Measurements from ENCODE around the gene KRT78.
A peak's percentile ranks its signal among the peaks of the same experiment; 100 is the strongest.
"Not testable (repeated sequence)": the region's sequence is repeated elsewhere in the genome, so short reads cannot be mapped to it uniquely, and the experiment has no call there.

Gene KRT78

GRCh38 chr12:52871291-52872039 lies 22.7 kb upstream of the KRT78 start:
- DNase-seq: no peak

- DNase-seq: peak; percentile 78
Measured at GRCh38 chr12:52870361-52871290, 21.8 kb upstream of the KRT78 start.

- no peak for DNase-seq
Measured at GRCh38 chr12:52867642-52868041, 18.8 kb upstream of the KRT78 start.

GRCh38 chr12:52867152-52867551 lies 18.4 kb upstream of the KRT78 start:
- no peak for DNase-seq

GRCh38 chr12:52865090-52865944 lies 16.5 kb upstream of the KRT78 start:
- DNase-seq: peak; percentile 70

- no peak for DNase-seq
Measured at GRCh38 chr12:52862023-52862422, 13.2 kb upstream of the KRT78 start.

- no peak for DNase-seq
Measured at GRCh38 chr12:52861511-52861910, 12.7 kb upstream of the KRT78 start.

- no peak for DNase-seq
Measured at GRCh38 chr12:52860102-52860823, 11.5 kb upstream of the KRT78 start.

GRCh38 chr12:52857500-52857899 lies 8.7 kb upstream of the KRT78 start:
- no peak for DNase-seq

- DNase-seq: no peak
Measured at GRCh38 chr12:52856787-52857186, 8.0 kb upstream of the KRT78 start.

- DNase-seq: not testable (repeated sequence)
Measured at GRCh38 chr12:52856077-52856476, 7.3 kb upstream of the KRT78 start.

GRCh38 chr12:52851787-52852186 lies 3.0 kb upstream of the KRT78 start:
- DNase-seq: no peak

GRCh38 chr12:52850681-52851080 lies 1.9 kb upstream of the KRT78 start:
- DNase-seq: no peak

GRCh38 chr12:52849511-52849910 lies 717 bp upstream of the KRT78 start:
- DNase-seq: no peak

GRCh38 chr12:52847335-52848102 lies 1.3 kb downstream of the KRT78 start:
- DNase-seq: no peak

- no peak for DNase-seq
Measured at GRCh38 chr12:52846356-52846970, 2.3 kb downstream of the KRT78 start.

GRCh38 chr12:52845946-52846345 lies 2.8 kb downstream of the KRT78 start:
- DNase-seq: no peak

- no peak for DNase-seq
Measured at GRCh38 chr12:52844386-52844785, 4.4 kb downstream of the KRT78 start.

- DNase-seq: no peak
Measured at GRCh38 chr12:52839436-52840105, 9.2 kb downstream of the KRT78 start.

GRCh38 chr12:52838609-52839435 lies 10.0 kb downstream of the KRT78 start:
- no peak for DNase-seq

Data from OCI-M1 (cell line).